ENCODE results near the gene PTPRN2.

The PTPRN2 gene

DNA sequence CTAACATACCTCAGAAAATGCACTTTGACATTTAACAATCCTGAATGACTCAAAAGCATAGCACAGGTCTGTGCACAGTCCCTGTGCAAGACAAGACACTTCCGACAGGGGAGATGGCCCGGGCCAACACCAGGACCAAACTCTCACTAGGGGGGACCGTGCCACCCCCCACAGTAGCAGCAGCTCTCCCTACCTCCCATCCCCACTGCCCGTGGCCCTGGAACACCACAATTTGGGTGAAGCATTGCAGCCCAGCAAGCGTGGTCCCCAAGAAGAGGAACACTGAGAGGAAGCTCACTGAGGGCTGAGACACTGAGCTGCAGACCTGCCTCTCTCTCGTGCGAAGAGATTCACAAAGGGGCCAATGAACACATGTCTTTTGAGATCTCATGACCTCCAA, 26.0 kb downstream of the PTPRN2 start:
- DNase-seq (ENCODE audit: low spot score), result no peak
- Histone ChIP-seq H3K4me3 (no peak overlapping the region), H3K27ac (no peak overlapping the region)
- TF ChIP-seq CTCF (IDR thresholded peaks at IDR 0.05), result no peak

GRCh38 chr7:158560386-158560785, 27.2 kb downstream of the PTPRN2 start:
- H3K27ac ChIP-seq, result no peak overlapping the region

GRCh38 chr7:158559356-158559755, 28.3 kb downstream of the PTPRN2 start:
- Histone ChIP-seq H3K4me3 (no peak overlapping the region), H3K27ac (no peak overlapping the region)
- no peak for DNase-seq (ENCODE audit: low spot score)
- TF ChIP-seq CTCF (IDR thresholded peaks at IDR 0.05), result no peak

More at GRCh38 chr7:158560386-158560785, 27.2 kb downstream of the PTPRN2 start:
- H3K4me3 ChIP-seq, result no peak overlapping the region
- DNase-seq (ENCODE audit: low spot score), result no peak
- TF ChIP-seq CTCF (IDR thresholded peaks at IDR 0.05), result no peak

DNA sequence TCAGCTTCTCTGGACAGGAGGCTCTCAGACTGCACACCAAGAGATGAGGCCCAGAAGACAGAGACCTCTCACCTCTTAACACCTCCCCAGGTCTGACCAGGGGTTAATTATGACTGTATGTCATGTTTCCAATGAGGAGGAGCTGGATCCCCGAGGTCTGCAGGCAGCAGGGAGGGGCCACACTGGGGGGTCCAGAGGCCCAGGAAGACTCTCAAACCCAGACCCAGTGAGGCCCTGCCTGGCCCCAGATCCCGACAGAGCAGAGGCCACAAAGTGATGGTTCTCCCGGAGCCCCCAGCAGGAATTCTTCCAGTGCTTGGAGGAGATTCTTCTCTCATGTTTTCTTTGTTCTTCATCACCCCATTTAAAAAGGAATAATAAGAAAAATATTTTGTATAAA, 28.8 kb downstream of the PTPRN2 start:
- no peak for TF ChIP-seq CTCF (IDR thresholded peaks at IDR 0.05)
- DNase-seq (ENCODE audit: low spot score), result no peak
- Histone ChIP-seq H3K27ac (no peak overlapping the region), H3K4me3 (no peak overlapping the region)

DNA sequence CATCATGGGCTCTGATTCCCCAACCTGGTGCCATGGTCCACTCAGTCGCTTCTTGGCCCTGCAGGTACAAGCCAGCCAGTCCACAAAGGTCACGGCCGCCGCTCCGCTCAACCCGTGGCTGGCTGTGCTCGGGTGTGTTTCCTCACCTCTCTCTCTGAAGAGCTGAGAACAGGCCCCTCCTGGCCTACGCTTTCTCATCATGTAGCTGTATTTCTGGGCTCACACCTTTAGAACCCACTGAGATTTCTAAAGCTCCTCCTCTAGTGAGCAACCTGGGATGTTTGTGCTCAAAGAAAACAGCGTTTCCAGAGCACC, 30.2 kb downstream of the PTPRN2 start:
- TF ChIP-seq CTCF (IDR thresholded peaks at IDR 0.05), result no peak
- no peak overlapping the region for H3K27ac ChIP-seq

DNA sequence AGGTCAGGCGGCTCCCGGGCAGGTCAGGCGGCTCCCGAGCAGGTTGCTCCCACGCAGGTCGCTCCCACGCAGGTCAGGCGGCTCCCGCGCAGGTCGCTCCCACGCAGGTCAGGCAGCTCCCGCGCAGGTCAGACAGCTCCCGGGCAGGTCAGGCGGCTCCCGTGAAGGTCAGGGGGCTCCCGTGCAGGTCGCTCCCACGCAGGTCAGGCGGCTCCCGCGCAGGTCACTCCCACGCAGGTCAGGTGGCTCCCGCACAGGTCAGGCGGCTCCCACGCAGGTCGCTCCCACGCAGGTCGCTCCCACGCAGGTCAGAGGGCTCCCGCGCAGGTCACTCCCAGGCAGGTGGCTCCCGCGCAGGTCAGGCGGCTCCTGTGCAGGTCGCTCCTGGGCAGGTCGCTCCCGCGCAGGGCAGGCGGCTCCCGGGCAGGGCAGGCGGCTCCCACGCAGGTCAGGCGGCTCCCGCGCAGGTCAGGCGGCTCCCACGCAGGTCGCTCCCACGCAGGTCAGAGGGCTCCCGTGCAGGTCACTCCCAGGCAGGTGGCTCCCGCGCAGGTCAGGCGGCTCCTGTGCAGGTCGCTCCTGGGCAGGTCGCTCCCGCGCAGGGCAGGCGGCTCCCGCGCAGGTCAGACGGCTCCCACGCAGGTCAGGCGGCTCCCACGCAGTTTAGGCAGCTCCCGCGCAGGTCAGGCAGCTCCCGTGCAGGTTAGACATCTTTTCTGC, 30.7 kb downstream of the PTPRN2 start:
- no peak for DNase-seq (ENCODE audit: low spot score)
- H3K4me3 ChIP-seq, result no peak overlapping the region
- no peak overlapping the region for H3K27ac ChIP-seq
- no peak for TF ChIP-seq CTCF (IDR thresholded peaks at IDR 0.05)

More for the DNA sequence above, 30.2 kb downstream of the PTPRN2 start:
- no peak overlapping the region for H3K4me3 ChIP-seq
- no peak for DNase-seq (ENCODE audit: low spot score)

DNA sequence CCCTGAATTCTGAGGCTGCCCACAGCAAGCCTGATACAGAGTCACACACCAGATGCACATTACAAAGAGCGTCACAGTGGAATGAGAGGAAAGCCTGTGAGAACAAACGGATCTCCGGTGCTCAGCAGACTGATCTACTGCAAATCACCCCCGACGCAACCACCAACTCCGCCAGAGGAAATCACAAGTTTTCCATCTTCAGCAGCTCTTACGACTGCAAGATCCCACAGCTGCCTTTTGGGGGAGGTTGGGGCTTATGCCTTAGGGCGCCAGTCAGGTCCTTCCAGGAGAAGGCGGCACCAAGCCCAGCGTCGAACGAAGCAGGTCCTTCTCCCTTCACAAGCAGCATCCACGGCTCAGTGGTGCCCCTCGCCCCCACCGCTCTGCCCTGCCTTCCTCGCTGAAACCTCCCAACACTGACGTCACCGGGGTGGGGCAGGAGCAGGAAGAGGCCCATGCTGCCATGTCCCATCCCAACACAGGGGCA, 32.5 kb downstream of the PTPRN2 start:
- no peak for TF ChIP-seq CTCF (IDR thresholded peaks at IDR 0.05)
- DNase-seq (ENCODE audit: low spot score), result no peak
- Histone ChIP-seq H3K27ac (no peak overlapping the region), H3K4me3 (no peak overlapping the region)
